Measurements from ENCODE around the gene AIP. TPM values are rescaled to one million over a fixed set of nuclear protein-coding genes. Genes with fewer than 3 reads are reported as not detected.
"Not testable (repeated sequence)": the region's sequence is repeated elsewhere in the genome, so short reads cannot be mapped to it uniquely, and the experiment has no call there.

AIP gene
- total RNA-seq, 1 donor from 2014 or later, result 50.6 TPM

GRCh38 chr11:67465189-67465510 lies 17.7 kb upstream of the AIP start:
- no peak for ATAC-seq (ENCODE audit: poor library complexity)
- intact Hi-C loops (cut with DNase I), result loop anchor here (5.0 kb wide), 1 partner anchor 42 kb away; the partner anchor contains the start of genes CDK2AP2 and PITPNM1
- DNase-seq, result no peak

DNA sequence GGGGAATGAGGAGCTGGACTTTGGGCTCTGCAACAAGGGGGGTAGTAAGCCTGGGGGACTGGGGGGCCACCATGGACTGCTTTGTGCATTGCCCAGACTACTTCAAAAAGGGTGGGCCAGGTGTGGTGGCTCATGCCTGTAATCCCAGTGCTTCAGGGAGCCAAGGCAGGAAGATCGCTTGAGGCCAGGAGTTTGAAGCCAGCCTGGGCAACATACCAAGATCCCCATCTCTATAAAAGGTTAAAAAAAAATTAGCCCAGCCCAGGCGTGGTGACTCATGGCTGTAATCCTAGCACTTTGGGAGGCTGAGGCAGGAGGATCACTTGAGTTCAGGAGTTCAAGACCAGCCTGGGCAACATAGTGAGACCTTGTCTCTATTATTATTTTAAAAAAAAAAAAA lies 17.3 kb upstream of the AIP start:
- ATAC-seq (ENCODE audit: poor library complexity), result not testable (repeated sequence)
- intact Hi-C loops (cut with DNase I), result loop anchor here (5.0 kb wide), 1 partner anchor 42 kb away; the partner anchor contains the start of genes CDK2AP2 and PITPNM1
- peak; percentile 4 for DNase-seq

DNA sequence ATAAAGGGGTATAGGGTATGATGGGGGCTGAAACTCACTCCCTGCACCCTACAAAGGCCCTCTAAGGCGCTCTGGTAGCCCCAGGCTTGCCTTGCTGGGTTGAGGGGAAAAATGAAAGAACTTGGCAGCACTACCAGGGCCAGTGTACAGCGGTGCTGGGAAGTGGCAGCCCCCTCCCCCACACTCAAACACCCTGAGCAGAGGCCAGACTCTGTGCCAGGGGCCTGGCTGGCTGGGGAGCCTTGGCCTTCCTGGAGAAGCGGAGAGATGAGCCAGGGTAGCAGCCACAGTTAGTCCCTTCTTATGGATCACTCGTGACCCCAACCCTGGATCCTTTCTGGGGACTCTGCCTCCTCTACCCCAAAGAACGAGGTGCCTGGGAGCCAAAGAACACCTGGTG lies 16.5 kb upstream of the AIP start:
- ATAC-seq (ENCODE audit: poor library complexity) (no peak), DNase-seq (peak; percentile 24)
- intact Hi-C loops (cut with DNase I), result loop anchor here (5.0 kb wide), 1 partner anchor 41 kb away; the partner anchor contains the start of genes CDK2AP2 and PITPNM1

DNA sequence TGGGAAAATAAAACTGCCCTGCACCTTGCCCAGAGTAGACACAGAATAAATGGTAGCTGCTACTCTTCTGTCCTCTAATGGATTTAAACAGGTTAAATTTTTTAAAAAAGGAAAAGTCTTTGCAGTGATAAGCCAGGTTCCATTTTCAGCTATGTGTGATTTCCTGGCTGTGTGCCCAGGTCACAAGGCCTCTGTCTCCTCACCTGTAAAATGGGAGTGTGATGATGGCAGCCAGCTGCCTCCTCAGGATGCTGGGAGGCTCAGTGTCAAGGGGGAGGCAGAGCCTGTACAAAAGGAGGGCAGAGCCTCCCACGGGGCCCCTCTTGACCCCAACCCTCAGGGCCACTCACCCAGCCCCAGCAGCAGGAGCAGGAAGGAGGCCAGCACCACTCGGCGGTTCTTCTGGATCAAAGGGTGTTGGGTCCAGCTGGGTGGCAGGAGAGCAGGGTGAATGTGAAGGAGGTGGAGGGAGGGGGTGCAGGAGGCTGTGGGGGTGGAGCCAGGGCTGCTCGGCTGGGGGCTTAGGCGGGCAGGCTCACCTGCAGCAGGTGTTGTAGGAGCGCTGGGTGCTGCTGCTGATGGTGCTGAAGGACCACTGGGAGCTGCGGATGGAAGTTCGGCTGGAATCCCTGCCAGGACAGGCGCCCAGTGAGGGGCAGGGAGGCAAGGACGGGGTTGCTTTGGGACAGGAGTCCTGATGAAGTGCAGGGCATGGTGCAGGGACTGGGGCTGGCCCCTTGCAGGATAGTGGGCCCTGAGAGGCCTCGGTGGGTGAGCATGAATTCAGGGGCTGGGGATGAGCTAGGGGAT lies 15.7 kb upstream of the AIP start:
- ATAC-seq (ENCODE audit: poor library complexity), result no peak
- DNase-seq, result peak; percentile 36

GRCh38 chr11:67468056-67468455 lies 14.8 kb upstream of the AIP start:
- no peak for ATAC-seq (ENCODE audit: poor library complexity)
- DNase-seq, result peak; percentile 43
- intact Hi-C loops (cut with DNase I), result loop anchor here (2.0 to 5.0 kb wide), 2 partner anchors 39 to 67 kb away; partner anchors contain the start of genes CDK2AP2, PITPNM1 and PPP1CA

More for the DNA sequence above, 15.7 kb upstream of the AIP start:
- intact Hi-C loops (cut with DNase I), result loop anchor here (5.0 kb wide), 1 partner anchor 40 kb away; the partner anchor contains the start of genes CDK2AP2 and PITPNM1

- DNase-seq (no peak), ATAC-seq (ENCODE audit: poor library complexity) (no peak)
- intact Hi-C loops (cut with DNase I), result loop anchor here (2.0 to 5.0 kb wide), 2 partner anchors 39 to 68 kb away; partner anchors contain the start of genes CDK2AP2, PITPNM1 and PPP1CA
Observed at GRCh38 chr11:67468456-67468758, 14.4 kb upstream of the AIP start.

GRCh38 chr11:67468759-67469507 lies 13.9 kb upstream of the AIP start, which contains the start of gene TMEM134:
Gene TMEM134 (minus strand): TSS chr11:67469251. CDS start chr11:67469192, 59 bp downstream.
- peak; percentile 95 for ATAC-seq (ENCODE audit: poor library complexity)
- DNase-seq, result peak; percentile 97
- intact Hi-C loops (cut with DNase I), result loop anchor here (2.0 to 5.0 kb wide), 2 partner anchors 38 to 68 kb away; partner anchors contain the start of genes CDK2AP2, PITPNM1 and PPP1CA

- no peak for ATAC-seq (ENCODE audit: poor library complexity)
- DNase-seq, result peak; percentile 34
- intact Hi-C loops (cut with DNase I), result loop anchor here (2.0 to 5.0 kb wide), 2 partner anchors 38 to 69 kb away; partner anchors contain the start of genes CDK2AP2, PITPNM1 and PPP1CA
Observed at GRCh38 chr11:67469508-67469811, 13.4 kb upstream of the AIP start.

DNA sequence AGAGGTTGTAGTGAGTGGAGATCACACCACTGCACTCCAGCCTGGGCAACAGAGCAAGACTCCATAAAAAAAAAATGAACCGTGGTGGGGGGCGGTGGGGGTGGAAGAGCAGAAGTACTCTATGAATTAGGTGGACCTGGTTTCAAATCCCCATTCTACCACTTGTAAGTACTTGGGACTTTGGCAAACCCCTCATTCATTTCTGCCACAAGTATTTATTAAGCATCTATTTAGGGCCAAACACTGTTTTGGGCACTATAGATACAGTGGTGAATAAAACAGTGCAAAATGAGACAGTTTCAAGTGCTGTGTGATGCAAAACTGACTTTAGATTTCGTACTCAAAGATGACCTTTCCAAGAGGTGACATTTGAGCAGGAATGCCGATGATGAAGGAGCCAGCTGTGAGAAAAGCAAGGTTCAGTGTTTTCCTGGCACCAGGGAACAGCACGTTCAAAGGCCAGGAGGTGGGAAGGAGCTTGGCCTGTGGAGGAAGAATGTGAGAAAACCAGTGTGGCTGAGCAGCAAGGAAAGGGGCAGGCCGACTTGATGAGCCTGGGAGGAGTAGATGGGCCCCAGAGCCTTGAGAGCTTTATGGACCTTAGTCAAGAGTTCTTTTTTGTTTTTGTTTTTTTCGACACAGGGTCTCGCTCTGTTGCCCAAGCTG lies 12.4 kb upstream of the AIP start:
- DNase-seq (no peak), ATAC-seq (ENCODE audit: poor library complexity) (no peak)
- intact Hi-C loops (cut with DNase I), result no loop called here

GRCh38 chr11:67472882-67473281 lies 9.9 kb upstream of the AIP start:
- intact Hi-C loops (cut with DNase I), result no loop called here
- ATAC-seq (ENCODE audit: poor library complexity) (no peak), DNase-seq (no peak)

DNA sequence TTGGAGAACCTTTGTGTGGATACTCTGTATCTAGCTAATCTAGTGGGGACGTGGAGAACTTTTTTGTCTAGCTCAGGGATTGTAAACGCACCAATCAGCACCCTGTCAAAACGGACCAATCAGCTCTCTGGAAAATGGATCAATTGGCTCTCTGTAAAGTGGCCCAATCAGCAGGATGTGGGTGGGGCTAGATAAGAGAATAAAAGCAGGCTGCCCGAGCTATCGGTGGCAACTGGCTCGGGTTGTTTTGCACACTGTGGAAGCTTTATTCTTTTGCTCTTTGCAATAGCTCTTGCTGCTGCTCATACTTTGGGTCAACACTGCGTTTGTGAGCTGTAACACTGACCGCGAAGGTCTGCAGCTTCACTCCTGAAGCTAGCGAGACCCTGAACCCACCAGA lies 6.1 kb upstream of the AIP start:
- ATAC-seq (ENCODE audit: poor library complexity); DNase-seq; intact Hi-C loops (cut with DNase I): not testable (repeated sequence)

GRCh38 chr11:67477344-67478050 lies 5.3 kb upstream of the AIP start:
- DNase-seq; ATAC-seq (ENCODE audit: poor library complexity); intact Hi-C loops (cut with DNase I): not testable (repeated sequence)

GRCh38 chr11:67482275-67482826 lies 475 bp upstream of the AIP start:
- intact Hi-C loops (cut with DNase I), result no loop called here
- no peak for ATAC-seq (ENCODE audit: poor library complexity)
- no peak for DNase-seq

DNA sequence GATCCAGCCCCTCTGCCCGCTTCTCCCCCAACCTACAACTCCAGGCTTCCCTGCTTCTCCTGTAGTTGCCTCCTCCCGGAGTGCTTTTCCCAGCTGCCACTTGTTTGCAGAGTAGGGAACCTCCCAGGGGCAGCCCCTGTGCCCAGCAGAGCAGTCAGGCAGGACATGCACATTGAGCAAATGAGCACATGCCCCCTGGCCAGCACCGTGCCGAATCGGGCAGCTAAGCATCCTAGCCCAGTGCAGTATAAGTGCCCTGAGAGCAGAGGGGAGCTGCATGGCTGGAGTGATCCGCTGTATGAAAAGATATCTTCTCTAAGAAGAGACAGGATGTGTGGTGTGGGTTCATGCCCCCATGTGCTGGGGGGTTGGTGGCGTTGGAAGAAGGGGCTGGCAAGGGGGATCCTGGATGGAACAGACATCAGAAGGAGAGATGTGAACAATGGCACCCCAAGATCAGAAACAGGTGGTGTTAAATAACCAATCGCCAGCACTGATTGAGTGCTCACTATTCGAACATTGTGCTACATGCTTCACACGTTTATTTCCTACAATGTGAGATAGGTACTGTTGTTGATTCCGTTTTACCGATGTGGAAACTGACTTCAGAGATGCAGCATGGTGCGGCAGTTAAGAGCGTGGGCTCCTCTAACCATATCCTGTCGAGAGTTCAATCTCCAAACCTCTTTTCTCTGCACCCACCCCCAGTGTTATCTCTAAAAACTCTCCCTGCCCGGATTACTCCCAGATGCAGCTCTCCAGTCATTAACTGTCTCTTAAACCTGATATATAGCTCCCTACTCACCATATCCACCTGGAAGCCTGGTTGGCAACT lies 1.2 kb downstream of the AIP start:
- no peak for DNase-seq
- no peak for ATAC-seq (ENCODE audit: poor library complexity)
- intact Hi-C loops (cut with DNase I), result no loop called here

DNA sequence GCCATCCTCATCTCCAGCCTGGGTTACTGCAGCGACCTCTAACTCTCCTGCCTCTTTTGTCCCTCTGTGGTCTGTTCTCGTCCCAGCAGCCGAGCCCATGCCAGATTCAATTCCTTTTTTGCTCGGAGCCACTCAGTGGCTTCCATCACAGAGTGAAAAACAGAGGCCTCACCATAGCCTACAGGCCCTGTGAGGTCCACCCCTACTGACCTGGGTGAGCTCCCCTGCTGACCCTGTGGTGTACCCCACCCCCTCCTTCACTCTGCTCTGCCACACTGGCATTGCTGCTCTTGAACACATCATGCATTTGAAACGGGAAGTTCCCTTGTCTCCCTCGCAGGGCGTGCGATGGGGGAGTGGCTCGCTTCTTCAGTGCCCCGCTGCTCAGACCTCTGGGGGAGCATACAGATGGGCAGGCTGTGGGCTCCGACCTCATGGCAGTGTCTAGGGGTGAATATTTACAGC lies 2.1 kb downstream of the AIP start:
- no peak for ATAC-seq (ENCODE audit: poor library complexity)
- intact Hi-C loops (cut with DNase I), result no loop called here
- DNase-seq, result peak; percentile 49

GRCh38 chr11:67485873-67486361 lies 3.1 kb downstream of the AIP start:
- DNase-seq; intact Hi-C loops (cut with DNase I); ATAC-seq (ENCODE audit: poor library complexity): not testable (repeated sequence)

Data from Right ventricle myocardium superior (tissue), 1 donor.